DMS53 (cell line): Measurements from ENCODE around the gene STAM2.
"Not testable (repeated sequence)": the region's sequence is repeated elsewhere in the genome, so short reads cannot be mapped to it uniquely, and the experiment has no call there.

Experiments
- DNase-seq: peaks from one replicate; lab custom pipeline; 2025; lab: John Stamatoyannopoulos, UW

STAM2 gene

GRCh38 chr2:152172201-152172785, 3.3 kb downstream of the STAM2 start:
- not testable (repeated sequence) for DNase-seq

DNA sequence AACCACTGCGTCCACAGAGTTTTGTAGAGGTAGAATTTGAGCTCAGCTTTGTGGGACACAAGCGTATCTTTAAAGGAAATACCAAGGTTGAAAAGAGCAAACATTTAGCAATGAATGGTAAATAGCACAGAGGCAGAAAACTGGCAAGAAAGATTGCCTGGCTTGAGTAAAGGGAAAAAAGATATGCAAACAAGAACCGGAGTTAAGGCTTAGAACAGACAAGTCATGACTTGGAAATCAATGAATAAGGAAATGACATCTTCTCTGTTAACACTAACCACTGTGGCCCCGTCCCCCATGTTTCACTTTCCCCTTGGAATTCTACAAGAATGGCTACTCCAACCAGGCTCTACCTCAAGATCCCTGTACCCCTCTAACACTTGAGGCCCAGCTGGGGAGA, 3.8 kb downstream of the STAM2 start:
- no peak for DNase-seq

DNA sequence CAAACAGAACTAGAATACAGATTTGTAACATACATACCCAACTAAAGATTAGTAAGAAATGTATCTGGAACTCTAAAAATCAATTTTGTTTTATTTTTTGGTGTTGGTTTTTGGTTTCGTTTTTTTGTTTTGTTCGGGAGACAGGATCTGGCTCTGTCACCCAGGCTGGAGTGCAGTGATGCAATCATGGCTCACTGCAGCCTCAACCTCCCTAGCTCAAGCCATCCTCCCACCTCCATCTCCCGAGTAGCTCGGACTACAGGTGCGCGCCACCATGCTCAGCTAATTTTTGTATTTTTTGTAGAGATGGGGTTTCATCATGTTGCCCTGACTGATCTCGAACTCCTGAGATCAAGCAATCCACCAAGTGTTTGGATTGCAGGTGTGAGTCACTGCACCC, 6.4 kb downstream of the STAM2 start:
- DNase-seq = not testable (repeated sequence)

DNA sequence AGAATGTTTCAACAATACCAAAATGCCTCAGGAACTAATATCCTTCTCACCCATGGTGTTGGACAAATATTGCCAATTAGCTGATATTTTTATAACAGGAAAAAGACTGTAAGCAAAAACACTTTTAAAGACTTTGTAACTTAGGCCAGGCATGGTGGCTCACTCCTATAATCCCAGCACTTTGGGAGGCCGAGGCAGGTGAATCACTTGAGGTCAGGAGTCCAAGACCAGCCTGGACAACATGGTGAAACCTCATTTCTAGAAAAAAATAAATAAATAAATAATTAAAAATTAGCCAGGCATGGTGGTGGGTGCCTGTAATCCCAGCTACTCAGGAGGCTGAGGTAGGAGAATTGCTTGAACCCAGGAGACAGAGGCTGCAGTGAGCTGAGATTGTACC, 8.1 kb downstream of the STAM2 start:
- DNase-seq = not testable (repeated sequence)

GRCh38 chr2:152167065-152167464, 8.5 kb downstream of the STAM2 start:
- DNase-seq = no peak

DNA sequence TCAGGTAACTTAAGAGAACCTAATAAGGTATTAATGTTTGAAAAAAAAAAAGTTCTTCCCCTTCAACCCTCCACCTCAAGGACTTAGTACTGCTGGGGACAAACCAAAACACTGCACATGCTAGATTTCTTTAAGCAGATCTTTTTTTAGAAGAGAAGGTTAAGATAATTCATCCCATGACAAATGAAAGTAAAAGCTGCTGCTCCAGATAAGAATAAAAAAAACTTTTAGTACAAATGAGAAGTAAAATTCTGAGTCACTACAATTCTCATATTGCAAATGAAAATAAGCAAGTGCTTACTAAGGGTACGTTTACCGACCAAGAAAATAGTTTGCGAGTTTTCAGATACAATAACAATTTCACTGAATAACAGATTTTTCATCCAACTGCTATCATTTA, 8.9 kb downstream of the STAM2 start:
- DNase-seq = no peak

- DNase-seq = no peak
Measured at GRCh38 chr2:152165780-152166179, 9.8 kb downstream of the STAM2 start.

DNA sequence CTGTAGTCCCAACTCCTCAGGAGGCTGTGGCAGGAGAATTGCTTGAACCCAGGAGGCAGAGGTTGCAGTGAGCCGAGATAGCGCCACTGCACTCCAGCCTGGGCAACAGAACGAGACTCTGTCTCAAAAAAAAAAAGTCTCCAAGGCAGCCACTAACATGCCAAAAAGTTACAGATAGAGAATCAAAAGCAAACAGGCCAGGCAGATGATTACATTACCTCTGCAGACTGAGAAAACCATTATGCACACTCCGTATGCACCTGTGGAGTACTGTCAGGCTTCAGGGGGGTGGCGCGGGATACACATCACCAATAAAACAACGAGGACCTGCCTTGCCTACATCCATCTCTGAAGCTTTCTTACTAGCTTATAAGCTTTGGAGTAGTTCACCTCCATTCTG, 10.3 kb downstream of the STAM2 start:
- no peak for DNase-seq

DNA sequence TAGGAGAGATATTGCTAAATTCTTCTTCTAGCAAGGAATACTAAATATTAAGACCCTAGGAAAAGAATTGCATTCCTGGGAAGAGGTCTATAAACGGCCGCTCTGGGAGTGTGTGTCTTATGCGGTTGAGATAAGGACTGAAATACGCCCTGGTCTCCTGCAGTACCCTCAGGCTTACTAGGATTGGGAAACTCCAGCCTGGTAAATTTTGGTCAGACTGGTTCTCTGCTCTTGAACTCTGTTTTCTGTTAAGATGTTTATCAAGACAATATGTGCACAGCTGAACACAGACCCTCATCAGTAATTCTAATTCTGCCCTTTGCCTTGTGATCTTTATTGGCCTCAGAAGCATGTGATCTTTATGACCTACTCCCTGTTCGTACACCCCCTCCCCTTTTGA, 11.9 kb downstream of the STAM2 start:
- DNase-seq = not testable (repeated sequence)

GRCh38 chr2:152162141-152162540, 13.4 kb downstream of the STAM2 start:
- DNase-seq = no peak

GRCh38 chr2:152161598-152161997, 14.0 kb downstream of the STAM2 start:
- no peak for DNase-seq

DNA sequence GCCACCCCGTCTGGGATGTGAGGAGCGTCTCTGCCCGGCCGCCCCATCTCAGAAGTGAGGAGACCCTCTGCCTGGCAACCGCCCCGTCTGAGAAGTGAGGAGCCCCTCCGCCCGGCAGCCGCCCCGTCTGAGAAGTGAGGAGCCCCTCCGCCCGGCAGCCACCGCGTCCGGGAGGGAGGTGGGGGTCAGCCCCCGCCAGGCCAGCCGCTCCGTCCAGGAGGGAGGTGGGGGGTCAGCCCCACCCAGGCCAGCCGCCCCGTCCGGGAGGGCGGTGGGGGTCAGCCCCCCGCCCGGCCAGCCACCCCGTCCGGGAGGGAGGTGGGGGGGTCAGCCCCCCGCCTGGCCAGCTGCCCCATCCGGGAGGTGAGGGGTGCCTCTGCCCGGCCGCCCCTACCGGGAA, 15.2 kb downstream of the STAM2 start:
- DNase-seq = not testable (repeated sequence)

GRCh38 chr2:152157253-152157652, 18.3 kb downstream of the STAM2 start:
- DNase-seq = no peak

GRCh38 chr2:152155209-152155608, 20.4 kb downstream of the STAM2 start:
- DNase-seq = no peak

DNA sequence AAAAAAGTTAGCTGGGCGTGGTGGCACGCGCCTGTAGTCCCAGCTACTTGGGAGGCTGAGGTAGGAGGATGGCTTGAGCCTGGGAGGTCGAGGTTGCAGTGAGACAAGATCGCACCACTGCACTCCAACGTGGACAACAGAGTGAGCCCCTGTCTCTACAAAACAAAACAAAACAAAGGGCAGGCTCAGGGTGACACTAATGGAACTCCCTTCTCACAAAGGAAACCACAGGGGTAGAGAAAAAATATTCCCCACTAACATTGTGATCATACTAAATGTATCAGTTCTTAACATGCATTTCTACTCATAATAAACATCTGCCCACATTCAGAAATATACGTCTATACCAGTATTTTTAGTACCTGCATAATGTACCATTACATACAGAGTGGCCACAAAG, 21.1 kb downstream of the STAM2 start:
- DNase-seq = no peak

GRCh38 chr2:152134488-152135280, 40.9 kb downstream of the STAM2 start:
- no peak for DNase-seq

DNA sequence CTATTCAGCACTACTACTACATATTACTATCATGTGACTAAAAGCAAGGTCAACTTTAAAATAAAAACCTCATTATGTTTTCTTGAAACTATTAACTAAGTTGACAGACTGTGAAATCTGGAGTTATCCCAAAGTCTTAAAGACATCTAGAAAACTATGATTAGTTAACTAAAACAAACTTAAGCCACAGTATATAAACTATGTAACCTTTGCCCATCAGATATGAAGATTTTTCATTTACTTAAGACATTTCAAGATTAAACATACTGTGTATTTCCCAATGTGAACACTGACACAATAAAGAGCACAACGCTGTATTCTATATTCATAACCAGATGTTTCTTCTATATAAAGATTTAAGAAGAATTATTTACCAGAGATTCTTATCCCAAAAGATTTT, 43.3 kb downstream of the STAM2 start:
- no peak for DNase-seq

DNA sequence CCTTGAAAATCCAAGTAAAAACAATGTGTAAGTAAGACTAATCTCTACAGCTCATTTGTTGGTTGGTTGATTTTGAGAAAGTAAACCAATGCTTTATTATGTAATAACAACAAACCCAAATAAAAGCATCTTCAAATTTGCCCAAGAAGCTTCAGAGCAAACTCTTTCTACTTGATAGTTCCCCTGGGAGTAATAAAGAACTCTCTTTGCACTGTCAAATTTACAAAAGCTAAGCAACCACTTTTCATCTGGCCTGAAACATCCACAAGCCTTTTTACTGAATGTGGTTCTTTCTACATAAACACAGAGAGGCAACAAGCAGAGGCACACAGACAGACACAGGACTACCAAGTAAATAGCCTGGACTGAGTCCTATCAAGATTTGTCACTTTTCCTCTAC, 47.9 kb downstream of the STAM2 start:
- no peak for DNase-seq

DNA sequence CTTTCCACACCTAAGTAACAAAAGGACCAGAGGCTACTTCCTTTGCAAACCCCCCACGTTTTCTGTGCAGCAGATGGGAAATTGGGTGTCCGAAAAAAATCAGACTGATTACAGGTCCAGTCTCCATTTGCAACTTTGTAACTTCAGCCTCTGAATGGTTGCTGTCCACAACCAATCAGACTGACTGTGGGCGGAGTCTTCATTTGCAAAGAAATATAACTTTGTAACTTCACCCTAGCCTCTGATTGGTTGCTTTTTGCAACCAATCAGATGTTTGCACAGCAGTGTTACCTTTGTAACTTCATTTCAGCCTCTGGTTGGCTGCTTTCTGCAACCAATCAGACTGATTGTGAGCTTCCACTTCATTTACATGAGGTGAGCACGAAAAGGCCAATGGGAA, 48.9 kb downstream of the STAM2 start:
- DNase-seq = no peak

DNA sequence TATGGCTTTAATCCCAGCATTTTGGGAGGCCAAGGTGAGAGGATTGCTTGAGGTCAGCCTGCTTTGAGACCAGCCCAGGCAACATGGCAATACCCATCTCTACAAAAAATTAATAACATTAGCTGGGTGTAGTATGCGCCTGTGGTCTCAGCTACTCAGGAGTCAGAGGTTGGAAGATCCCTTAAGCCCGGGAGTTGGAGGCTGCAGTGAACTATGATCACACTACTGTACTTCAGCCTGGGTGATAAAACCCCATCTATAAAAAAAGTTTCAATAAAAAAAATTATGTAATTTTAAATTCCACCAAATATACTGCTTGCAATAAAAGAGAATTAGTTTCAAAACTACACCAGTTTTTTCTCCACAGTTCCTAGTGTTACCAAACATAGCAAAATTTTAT, 53.4 kb downstream of the STAM2 start:
- no peak for DNase-seq

GRCh38 chr2:152120430-152120829, 55.1 kb downstream of the STAM2 start:
- no peak for DNase-seq

- peak; percentile 0 for DNase-seq
Measured at GRCh38 chr2:152115952-152116351, 59.6 kb downstream of the STAM2 start.

DNA sequence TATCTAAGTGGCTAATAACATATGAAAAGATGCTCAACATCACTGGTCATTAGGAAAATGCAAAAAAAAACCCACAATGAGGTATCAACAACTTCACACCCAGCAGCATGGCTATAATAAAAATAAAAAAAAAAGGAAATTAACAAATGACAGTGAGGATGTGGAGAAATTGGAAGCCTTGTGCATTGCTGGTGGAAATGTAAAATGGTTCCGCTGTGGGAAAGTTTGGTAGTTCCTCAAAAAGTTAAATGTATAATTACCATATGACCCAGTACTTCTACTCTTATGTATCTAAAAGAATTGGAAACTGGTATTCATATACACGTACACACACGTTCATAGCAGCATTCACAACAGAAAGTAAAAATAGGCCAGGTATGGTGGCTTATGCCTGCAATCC, 61.2 kb downstream of the STAM2 start:
- no peak for DNase-seq

- DNase-seq = not testable (repeated sequence)
Measured at GRCh38 chr2:152107140-152107539, 68.4 kb downstream of the STAM2 start.
